Stimulated activated naive CD8-positive, alpha-beta T cell treated with anti-CD3 and anti-CD28 coated beads, Interleukin-15, amount 100 ng/mL, for 72 hours (primary cell): Measurements from ENCODE around the gene SLC7A10.
A peak's percentile ranks its signal among the peaks of the same experiment; 100 is the strongest.
"Not testable (repeated sequence)": the region's sequence is repeated elsewhere in the genome, so short reads cannot be mapped to it uniquely, and the experiment has no call there.

Experiments used
- ATAC-seq: fragments of 150-1000 bp; cut with Tn5 transposase; 2 replicates; pipeline ENCODE4 v1.10.0; 2021; ENCODE audit warnings: mild to moderate bottlenecking, moderate library complexity
- DNase-seq, 2 donors: peaks; one replicate each; pipeline ENCODE4 v3.0.0; 2021 to 2022
- H3K27ac Mint-ChIP-seq, 2 donors: one replicate each; pipeline ENCODE4 v1.8.0; 2022; ENCODE audit warnings: mild to moderate bottlenecking in 2 of 2, mixed read lengths in 2 of 2, moderate library complexity in 2 of 2
- H3K27me3 Mint-ChIP-seq: one replicate; pipeline ENCODE4 v1.8.0; 2022; ENCODE audit warnings: mixed read lengths
- H3K4me1 Mint-ChIP-seq: one replicate; pipeline ENCODE4 v1.8.0; 2022; ENCODE audit warnings: mild to moderate bottlenecking, mixed read lengths
- H3K4me3 Mint-ChIP-seq, 2 donors: one replicate each; pipeline ENCODE4 v1.8.0; 2022; ENCODE audit warnings: mild to moderate bottlenecking in 2 of 2, mixed read lengths in 2 of 2, moderate library complexity in 1 of 2
- H3K9me3 Mint-ChIP-seq, 2 donors: one replicate each; pipeline ENCODE4 v1.8.0; 2022; ENCODE audit warnings: mixed read lengths in 2 of 2

The SLC7A10 gene

GRCh38 chr19:33193865-33194362 is 31.7 kb downstream of the SLC7A10 start, which contains the start of gene LRP3:
Gene LRP3, plus strand, starts transcription at chr19:33194330. Its CDS starts 456 bp downstream, at chr19:33194786.
- ATAC-seq (peak; percentile 19), DNase-seq (no peak)
- no peak within 1 kb of the TSS for H3K27ac Mint-ChIP-seq
- H3K27me3 Mint-ChIP-seq, result peaks cover 52% of the 10 kb centered on the region
- peak within 1 kb of the TSS; percentile 49 to 77 for H3K4me3 Mint-ChIP-seq
- no peaks in the 10 kb centered on the region for H3K9me3 Mint-ChIP-seq
- peaks cover 4% of the 10 kb centered on the region for H3K4me1 Mint-ChIP-seq

GRCh38 chr19:33193269-33193864 is 32.3 kb downstream of the SLC7A10 start:
- no peaks in the 10 kb centered on the region for H3K9me3 Mint-ChIP-seq
- DNase-seq (no peak), ATAC-seq (no peak)
- no peak overlapping the region for H3K27ac Mint-ChIP-seq
- H3K4me3 Mint-ChIP-seq, result peak overlapping the region; percentile 49 to 77
- H3K27me3 Mint-ChIP-seq, result peaks cover 52% of the 10 kb centered on the region
- peaks cover 4% of the 10 kb centered on the region for H3K4me1 Mint-ChIP-seq

GRCh38 chr19:33192010-33192409 is 33.6 kb downstream of the SLC7A10 start:
- Mint-ChIP-seq H3K4me1 (peaks cover 4% of the 10 kb centered on the region), H3K9me3 (no peaks in the 10 kb centered on the region), H3K27ac (no peak overlapping the region), H3K27me3 (peaks cover 48% of the 10 kb centered on the region), H3K4me3 (no peak overlapping the region)
- DNase-seq (no peak), ATAC-seq (no peak)

GRCh38 chr19:33191501-33191900 is 34.1 kb downstream of the SLC7A10 start:
- ATAC-seq, result no peak
- H3K4me1 Mint-ChIP-seq, result peaks cover 7% of the 10 kb centered on the region
- H3K27ac Mint-ChIP-seq, result no peak overlapping the region
- H3K4me3 Mint-ChIP-seq, result no peak overlapping the region
- H3K9me3 Mint-ChIP-seq, result no peaks in the 10 kb centered on the region
- H3K27me3 Mint-ChIP-seq, result peaks cover 43% of the 10 kb centered on the region
- DNase-seq, result no peak

- H3K4me3 Mint-ChIP-seq, H3K9me3 Mint-ChIP-seq, DNase-seq, ATAC-seq, H3K27ac Mint-ChIP-seq: not testable (repeated sequence)
- peaks cover 39% of the 10 kb centered on the region for H3K27me3 Mint-ChIP-seq
- H3K4me1 Mint-ChIP-seq, result peaks cover 12% of the 10 kb centered on the region
Measured at GRCh38 chr19:33191092-33191491, 34.6 kb downstream of the SLC7A10 start.

- DNase-seq (no peak), ATAC-seq (no peak)
- peaks cover 13% of the 10 kb centered on the region for H3K4me1 Mint-ChIP-seq
- H3K27ac Mint-ChIP-seq, result no peak overlapping the region
- peaks cover 27% of the 10 kb centered on the region for H3K27me3 Mint-ChIP-seq
- H3K4me3 Mint-ChIP-seq, result no peak overlapping the region
- H3K9me3 Mint-ChIP-seq, result no peaks in the 10 kb centered on the region
Measured at GRCh38 chr19:33189453-33189852, 36.2 kb downstream of the SLC7A10 start.

- Mint-ChIP-seq H3K4me3 (no peak overlapping the region), H3K9me3 (no peaks in the 10 kb centered on the region), H3K4me1 (peaks cover 8% of the 10 kb centered on the region), H3K27me3 (peaks cover 10% of the 10 kb centered on the region), H3K27ac (no peak overlapping the region)
- no peak for ATAC-seq
- no peak for DNase-seq
Measured at GRCh38 chr19:33187183-33187540, 38.5 kb downstream of the SLC7A10 start.

GRCh38 chr19:33186431-33187182 is 39.0 kb downstream of the SLC7A10 start:
- Mint-ChIP-seq H3K4me1 (peaks cover 8% of the 10 kb centered on the region), H3K4me3 (peak overlapping the region in 1 of 2 donors; percentile 19), H3K27me3 (peaks cover 4% of the 10 kb centered on the region), H3K27ac (peak overlapping the region in 1 of 2 donors; percentile 93), H3K9me3 (no peaks in the 10 kb centered on the region)
- DNase-seq (no peak), ATAC-seq (no peak)

GRCh38 chr19:33177417-33177979 is 48.2 kb downstream of the SLC7A10 start:
- Mint-ChIP-seq H3K27me3 (no peaks in the 10 kb centered on the region), H3K4me1 (peaks cover 53% of the 10 kb centered on the region), H3K9me3 (peaks cover 0 to 4% of the 10 kb centered on the region in 2 donors), H3K27ac (peak overlapping the region in 1 of 2 donors; percentile 100), H3K4me3 (peak overlapping the region; percentile 98 to 99)
- ATAC-seq (peak; percentile 51), DNase-seq (no peak)

GRCh38 chr19:33176670-33177416 is 48.8 kb downstream of the SLC7A10 start:
- H3K27me3 Mint-ChIP-seq, result no peaks in the 10 kb centered on the region
- peaks cover 59% of the 10 kb centered on the region for H3K4me1 Mint-ChIP-seq

GRCh38 chr19:33175886-33176669 is 49.6 kb downstream of the SLC7A10 start:
- DNase-seq, result peak; percentile 30 to 42
- Mint-ChIP-seq H3K4me1 (peaks cover 59% of the 10 kb centered on the region), H3K9me3 (peaks cover 0 to 4% of the 10 kb centered on the region in 2 donors), H3K27ac (peak overlapping the region; percentile 92 to 100), H3K4me3 (peak overlapping the region; percentile 98 to 99), H3K27me3 (no peaks in the 10 kb centered on the region)
- ATAC-seq, result peak; percentile 0

More at GRCh38 chr19:33176670-33177416, 48.8 kb downstream of the SLC7A10 start:
- Mint-ChIP-seq H3K27ac (peak overlapping the region; percentile 92 to 100), H3K9me3 (peaks cover 0 to 4% of the 10 kb centered on the region in 2 donors), H3K4me3 (peak overlapping the region; percentile 98 to 99)
- peak; percentile 95 for ATAC-seq
- DNase-seq, result peak; percentile 98 to 99

- Mint-ChIP-seq H3K4me1 (peaks cover 59% of the 10 kb centered on the region), H3K27me3 (no peaks in the 10 kb centered on the region), H3K4me3 (peak overlapping the region; percentile 98 to 99), H3K9me3 (peaks cover 0 to 4% of the 10 kb centered on the region in 2 donors), H3K27ac (peak overlapping the region in 1 of 2 donors; percentile 9)
- no peak for DNase-seq
- no peak for ATAC-seq
Measured at GRCh38 chr19:33175156-33175782, 50.4 kb downstream of the SLC7A10 start.

GRCh38 chr19:33174186-33174585 is 51.5 kb downstream of the SLC7A10 start:
- no peak for ATAC-seq
- no peak for DNase-seq
- Mint-ChIP-seq H3K4me3 (no peak overlapping the region), H3K27me3 (no peaks in the 10 kb centered on the region), H3K27ac (no peak overlapping the region), H3K4me1 (peaks cover 59% of the 10 kb centered on the region), H3K9me3 (peaks cover 0 to 6% of the 10 kb centered on the region in 2 donors)

GRCh38 chr19:33171916-33172359 is 53.7 kb downstream of the SLC7A10 start:
- H3K27me3 Mint-ChIP-seq, result no peaks in the 10 kb centered on the region
- ATAC-seq (no peak), DNase-seq (no peak)
- H3K4me3 Mint-ChIP-seq, result no peak overlapping the region
- H3K27ac Mint-ChIP-seq, result no peak overlapping the region
- H3K9me3 Mint-ChIP-seq, result peaks cover 12 to 23% of the 10 kb centered on the region in 2 donors
- H3K4me1 Mint-ChIP-seq, result peaks cover 46% of the 10 kb centered on the region
